SJSA1 (cell line): ENCODE measurements around the gene NAV2. TPM values are rescaled to one million over a fixed set of nuclear protein-coding genes. Genes with fewer than 3 reads are reported as not detected.

Source experiments
- DNase-seq, 2 experiments: peaks; one replicate each; pipeline ENCODE4 v3.0.0-alpha.2; 2015 to 2020; ENCODE audit warnings: low spot score in 2 of 2, low read depth in 1 of 2
- H3K27ac ChIP-seq: fragments of 250-450 bp; sonication (Bioruptor Pico); 2 replicates; pipeline ENCODE4 v1.5.1; 2020; ENCODE audit warnings: mild to moderate bottlenecking, moderate library complexity
- H3K27me3 ChIP-seq: fragments of 250-450 bp; sonication (Bioruptor Pico); replicated peaks from 2 replicates; pipeline ENCODE4 v1.5.1; 2020; ENCODE audit warnings: mild to moderate bottlenecking, moderate library complexity
- H3K36me3 ChIP-seq: fragments of 250-450 bp; sonication (Bioruptor Pico); 2 replicates; pipeline ENCODE4 v1.5.1; 2020; ENCODE audit warnings: mild to moderate bottlenecking
- H3K4me1 ChIP-seq: fragments of 250-450 bp; sonication (Bioruptor Pico); replicated peaks from 2 replicates; pipeline ENCODE4 v1.6.1; 2021; ENCODE audit warnings: mild to moderate bottlenecking
- H3K4me3 ChIP-seq: fragments of 250-450 bp; sonication (Bioruptor Pico); 2 replicates; pipeline ENCODE4 v1.5.1; 2020; ENCODE audit warnings: mild to moderate bottlenecking
- H3K9me3 ChIP-seq: fragments of 250-450 bp; sonication (Bioruptor Pico); replicated peaks from 2 replicates; pipeline ENCODE4 v1.5.1; 2020; ENCODE audit warnings: mild to moderate bottlenecking
- total RNA-seq: library from RNA; depleted of rRNA; stranded (reverse); fragments of >200 nt; shearing (Covaris generic); gene quantifications from 2 replicates; pipeline ENCODE4 v1.2.3, GENCODE V29; 2014

Gene NAV2
- total RNA-seq, 1 experiment from 2014 or later, result 2.6 TPM

DNA sequence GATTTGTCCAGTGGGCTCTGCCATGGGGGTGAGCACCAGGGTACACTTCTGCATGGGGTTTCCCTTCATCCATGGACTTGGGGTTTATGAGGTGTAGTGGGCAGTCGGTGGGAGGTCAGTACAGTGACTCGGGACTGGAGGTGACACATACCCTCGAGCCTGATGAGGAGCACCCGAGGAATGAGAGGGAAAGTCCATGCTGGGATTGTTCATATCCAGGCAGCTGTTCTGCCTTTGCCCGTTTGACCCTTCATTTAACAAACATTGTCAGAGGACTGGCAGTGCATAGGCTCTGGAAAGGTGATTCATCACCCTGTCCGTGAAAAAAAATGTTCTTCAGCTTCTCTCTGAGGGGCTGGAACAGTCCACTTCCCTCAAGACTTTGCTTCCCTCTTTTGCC lies 2.7 kb downstream of the NAV2 start:
- peaks cover 6% of the 10 kb centered on the region; the same call in 1 of the 2 replicates for H3K36me3 ChIP-seq
- H3K4me3 ChIP-seq, result peak overlapping the region; percentile 64
- peak; percentile 62 to 72 for DNase-seq
- peak overlapping the region; percentile 61 for H3K27ac ChIP-seq
- H3K4me1 ChIP-seq, result peaks cover 34% of the 10 kb centered on the region
- no peaks in the 10 kb centered on the region for H3K27me3 ChIP-seq
- no peaks in the 10 kb centered on the region for H3K9me3 ChIP-seq

DNA sequence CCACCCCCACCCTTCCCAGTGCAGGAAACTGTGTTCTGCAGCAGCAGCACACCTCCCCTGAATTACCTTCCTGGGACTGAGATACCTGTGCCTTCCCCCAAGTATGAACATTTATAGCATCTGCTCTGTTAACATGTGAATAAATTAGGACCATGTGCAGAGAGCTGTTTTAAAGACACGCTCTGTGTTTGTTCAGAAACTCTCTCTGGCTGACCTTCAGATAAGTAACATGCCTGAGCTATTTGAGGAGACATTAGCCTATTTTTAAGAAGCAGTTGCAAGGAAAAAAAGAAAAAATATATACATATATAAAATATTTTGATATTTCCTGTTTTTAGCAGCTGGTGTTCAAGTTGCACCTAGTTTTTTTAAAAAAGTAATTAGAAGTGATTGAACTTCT lies 5.4 kb downstream of the NAV2 start:
- no peak for DNase-seq
- peaks cover 26% of the 10 kb centered on the region for H3K4me1 ChIP-seq
- peaks cover 10% of the 10 kb centered on the region; the same call in 1 of the 2 replicates for H3K36me3 ChIP-seq

DNA sequence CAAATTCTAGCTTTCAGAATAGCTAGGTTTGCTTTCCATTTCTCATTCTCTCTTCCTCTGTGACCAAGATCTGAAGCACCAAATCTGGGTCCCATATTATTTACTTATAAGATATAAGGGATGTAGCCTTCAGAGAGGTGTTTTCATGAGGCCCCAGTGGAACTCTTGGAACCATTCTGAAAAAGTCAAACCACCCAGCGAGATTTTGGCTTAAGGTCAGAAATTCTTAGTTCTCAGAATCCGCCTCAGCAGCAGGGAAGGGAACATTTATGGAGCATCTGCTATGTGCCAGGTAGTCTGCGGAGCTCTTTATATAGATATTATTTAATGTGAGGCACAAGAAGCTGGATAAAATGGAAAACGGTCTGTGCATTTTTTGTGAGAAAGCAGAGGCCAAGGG lies 6.3 kb downstream of the NAV2 start:
- DNase-seq, result no peak
- no peaks in the 10 kb centered on the region for H3K27me3 ChIP-seq
- H3K27ac ChIP-seq, result no peak overlapping the region
- peaks cover 13% of the 10 kb centered on the region; the same call in 1 of the 2 replicates for H3K36me3 ChIP-seq
- H3K4me3 ChIP-seq, result no peak overlapping the region
- peaks cover 31% of the 10 kb centered on the region for H3K4me1 ChIP-seq
- H3K9me3 ChIP-seq, result no peaks in the 10 kb centered on the region

More for the DNA sequence above, 5.4 kb downstream of the NAV2 start:
- Histone ChIP-seq H3K27ac (no peak overlapping the region), H3K27me3 (no peaks in the 10 kb centered on the region), H3K9me3 (no peaks in the 10 kb centered on the region), H3K4me3 (no peak overlapping the region)

DNA sequence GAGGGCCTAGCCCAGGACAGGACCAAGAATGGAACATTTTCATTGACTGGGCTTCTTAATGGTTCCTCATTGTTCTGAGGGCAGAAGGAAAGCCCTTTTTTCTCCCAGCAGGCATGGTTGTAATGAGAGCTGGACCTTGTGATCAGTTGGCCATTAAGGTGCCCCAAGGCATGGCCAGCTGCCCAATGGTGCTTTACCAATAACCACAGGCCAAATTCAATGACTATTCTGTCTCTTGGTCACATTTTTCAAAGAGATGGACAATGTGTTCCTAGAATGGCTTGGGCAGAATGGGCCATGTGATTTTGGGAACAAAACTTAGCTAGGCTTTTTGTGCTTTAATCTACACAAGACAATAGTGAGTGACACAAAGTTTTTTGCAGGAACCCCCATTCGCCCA lies 7.3 kb downstream of the NAV2 start:
- no peak for DNase-seq
- Histone ChIP-seq H3K4me3 (no peak overlapping the region), H3K9me3 (no peaks in the 10 kb centered on the region), H3K27me3 (no peaks in the 10 kb centered on the region), H3K36me3 (peaks cover 21% of the 10 kb centered on the region; the same call in 1 of the 2 replicates), H3K4me1 (peaks cover 29% of the 10 kb centered on the region), H3K27ac (no peak overlapping the region)

DNA sequence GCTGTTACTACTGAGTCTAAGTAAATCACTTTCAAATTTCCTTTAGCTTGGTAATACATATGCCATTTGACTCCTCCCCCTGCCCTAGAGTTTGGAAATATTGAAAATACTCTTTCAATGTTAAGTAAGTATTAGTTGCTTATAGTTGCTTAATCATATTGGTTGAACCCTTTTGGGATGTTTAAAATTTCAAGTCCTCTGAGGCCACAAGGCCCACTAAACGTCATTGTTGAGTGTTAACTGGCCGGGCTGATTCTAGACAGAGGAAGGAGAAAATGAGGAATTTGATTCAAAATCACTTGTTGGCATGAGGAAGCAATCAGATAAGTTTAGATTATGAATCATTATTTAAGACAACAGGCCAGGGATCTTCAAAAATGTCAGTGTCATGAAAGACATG lies 8.5 kb downstream of the NAV2 start:
- Histone ChIP-seq H3K27ac (no peak overlapping the region), H3K9me3 (no peaks in the 10 kb centered on the region), H3K27me3 (no peaks in the 10 kb centered on the region), H3K4me3 (no peak overlapping the region), H3K36me3 (peaks cover 21% of the 10 kb centered on the region; the same call in 1 of the 2 replicates), H3K4me1 (peaks cover 19% of the 10 kb centered on the region)
- no peak for DNase-seq

DNA sequence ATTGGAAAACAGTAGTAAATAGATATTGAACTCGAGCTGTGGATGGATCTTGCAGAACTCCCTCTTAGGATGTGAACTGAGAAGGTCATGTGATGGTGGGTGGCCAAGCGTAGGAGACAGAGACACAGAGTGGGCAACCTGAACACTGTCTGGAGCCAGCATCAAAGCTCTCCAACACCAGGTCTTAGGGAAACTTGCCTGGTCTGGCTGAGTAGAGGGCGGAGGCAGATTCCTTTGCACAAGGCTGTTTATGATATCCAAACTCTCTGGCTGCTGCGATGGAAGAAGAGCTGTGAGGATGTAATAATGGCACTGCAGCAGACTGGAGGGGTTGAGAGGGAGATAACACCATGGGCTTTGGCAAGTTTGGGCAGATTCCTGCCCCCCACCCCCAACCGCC lies 10.1 kb downstream of the NAV2 start:
- peaks cover 18% of the 10 kb centered on the region for H3K36me3 ChIP-seq
- no peak for DNase-seq
- no peaks in the 10 kb centered on the region for H3K27me3 ChIP-seq
- H3K4me3 ChIP-seq, result no peak overlapping the region
- H3K4me1 ChIP-seq, result peaks cover 19% of the 10 kb centered on the region
- no peak overlapping the region for H3K27ac ChIP-seq
- no peaks in the 10 kb centered on the region for H3K9me3 ChIP-seq

DNA sequence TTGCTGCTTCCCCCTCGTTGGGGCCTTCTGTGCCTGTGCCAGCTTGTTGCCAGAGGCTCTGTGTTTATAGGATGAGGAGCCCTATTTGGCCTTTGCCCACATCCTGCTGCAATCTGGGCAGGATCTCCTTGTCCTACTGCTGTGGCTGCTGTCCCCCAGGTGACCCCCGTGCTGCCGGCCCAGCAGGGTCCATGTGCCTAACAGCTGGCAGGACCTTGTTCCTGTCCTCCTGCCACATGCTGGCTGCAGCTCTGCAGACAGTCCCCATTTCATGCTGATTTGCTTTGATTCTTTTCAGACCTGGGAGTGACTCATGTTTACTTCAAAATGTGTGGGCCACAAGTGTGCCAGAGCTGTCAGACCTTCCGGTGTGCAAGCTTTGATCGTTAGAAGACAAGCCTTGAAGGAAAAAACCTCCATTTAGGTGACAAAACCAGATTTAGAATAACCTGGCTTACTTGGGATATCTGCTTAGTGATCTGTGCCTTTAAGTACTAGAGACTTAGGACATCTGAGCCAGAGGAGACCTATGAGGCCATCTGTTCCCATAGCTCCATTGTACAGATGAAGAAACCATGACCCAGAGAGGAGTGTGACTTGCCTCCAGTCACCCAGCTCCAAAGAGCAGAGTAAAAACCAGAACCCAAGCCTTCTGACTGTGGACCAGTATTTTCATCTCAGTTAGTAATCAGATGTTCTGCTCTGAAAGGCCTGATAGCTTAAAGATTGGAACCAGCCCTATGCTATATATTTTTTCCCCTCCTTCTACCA lies 11.1 kb downstream of the NAV2 start:
- Histone ChIP-seq H3K36me3 (peaks cover 18% of the 10 kb centered on the region), H3K27ac (no peak overlapping the region), H3K27me3 (no peaks in the 10 kb centered on the region), H3K4me1 (peaks cover 19% of the 10 kb centered on the region), H3K4me3 (no peak overlapping the region), H3K9me3 (no peaks in the 10 kb centered on the region)
- peak; percentile 39 to 49 for DNase-seq

DNA sequence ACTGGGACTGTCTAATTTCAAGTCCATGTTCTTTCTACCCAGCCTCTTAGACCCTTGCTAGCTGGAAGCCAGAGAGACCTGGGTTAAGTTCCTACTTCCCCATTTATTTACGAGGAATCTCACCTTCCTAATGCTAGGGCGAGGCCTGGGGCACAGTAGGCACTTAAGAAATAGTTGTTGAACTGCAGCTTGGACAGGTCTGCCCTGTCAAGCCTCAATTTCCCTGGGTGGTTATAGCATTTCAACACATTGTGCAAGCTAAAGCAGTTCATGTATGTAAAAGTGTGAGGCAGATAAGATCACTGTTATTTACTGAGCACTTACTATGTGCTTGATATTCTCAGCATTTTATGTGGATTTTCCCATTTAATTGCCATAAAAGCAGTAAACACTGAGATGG lies 12.1 kb downstream of the NAV2 start:
- no peaks in the 10 kb centered on the region for H3K27me3 ChIP-seq
- peaks cover 15% of the 10 kb centered on the region for H3K36me3 ChIP-seq
- H3K27ac ChIP-seq, result no peak overlapping the region
- no peak for DNase-seq
- no peaks in the 10 kb centered on the region for H3K9me3 ChIP-seq
- H3K4me1 ChIP-seq, result peaks cover 19% of the 10 kb centered on the region
- H3K4me3 ChIP-seq, result no peak overlapping the region

DNA sequence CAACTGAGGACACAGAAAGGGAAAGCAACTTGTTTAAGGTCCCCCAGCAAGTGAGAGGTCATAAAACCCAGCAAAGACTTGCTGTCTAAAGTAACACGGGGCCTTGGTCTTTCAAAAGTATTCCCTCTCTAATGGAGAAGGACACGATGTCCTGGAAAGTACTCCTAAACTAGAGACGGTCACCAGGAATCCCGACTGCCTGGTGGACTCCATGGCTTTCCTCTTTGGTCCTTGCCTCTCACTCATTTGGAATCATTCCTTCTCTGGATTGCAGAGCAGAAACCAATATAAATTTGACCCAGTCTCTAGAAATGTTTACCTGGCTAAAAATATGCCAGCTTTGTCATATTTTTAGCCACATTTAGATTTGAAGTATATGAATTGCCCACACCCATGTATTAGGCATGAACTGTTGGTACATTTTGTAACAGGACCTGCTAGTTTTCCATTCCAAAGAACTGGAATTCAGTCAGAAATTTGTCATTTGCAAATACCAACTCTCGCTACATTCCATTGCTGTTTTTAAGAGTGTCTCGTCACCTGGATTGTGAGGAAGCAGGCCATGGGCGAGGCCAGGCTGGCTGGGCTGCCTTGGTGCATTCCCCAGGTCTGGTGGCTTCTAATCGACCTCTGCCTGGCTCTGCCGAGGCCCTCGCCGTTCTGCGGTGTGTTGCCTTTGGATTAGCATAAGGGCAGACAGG lies 12.9 kb downstream of the NAV2 start:
- Histone ChIP-seq H3K4me3 (no peak overlapping the region), H3K4me1 (peaks cover 19% of the 10 kb centered on the region), H3K9me3 (no peaks in the 10 kb centered on the region), H3K27me3 (no peaks in the 10 kb centered on the region), H3K27ac (no peak overlapping the region), H3K36me3 (peaks cover 15% of the 10 kb centered on the region)
- DNase-seq, result no peak

DNA sequence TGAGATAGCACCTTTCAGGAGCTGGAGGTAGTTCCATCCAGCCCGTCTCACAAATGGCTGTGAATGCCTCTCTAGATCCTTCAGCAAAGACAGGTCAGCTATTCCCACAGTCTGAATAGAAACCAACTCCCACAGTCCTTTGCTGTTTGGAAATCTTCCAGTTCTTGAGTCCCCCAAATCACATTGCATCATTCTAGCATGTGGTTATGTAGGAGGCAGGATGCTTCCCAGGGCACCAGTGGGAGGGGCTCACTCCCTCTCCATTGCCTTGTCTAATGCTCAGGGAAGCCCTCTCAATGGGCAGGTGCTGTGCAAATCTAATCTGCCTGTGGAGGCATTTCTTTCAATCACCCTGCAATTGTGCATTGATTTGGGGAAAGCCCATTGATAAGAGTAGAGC lies 14.6 kb downstream of the NAV2 start:
- Histone ChIP-seq H3K9me3 (no peaks in the 10 kb centered on the region), H3K27me3 (no peaks in the 10 kb centered on the region), H3K4me1 (peaks cover 19% of the 10 kb centered on the region), H3K36me3 (peaks cover 11% of the 10 kb centered on the region), H3K4me3 (no peak overlapping the region), H3K27ac (no peak overlapping the region)
- DNase-seq, result no peak

DNA sequence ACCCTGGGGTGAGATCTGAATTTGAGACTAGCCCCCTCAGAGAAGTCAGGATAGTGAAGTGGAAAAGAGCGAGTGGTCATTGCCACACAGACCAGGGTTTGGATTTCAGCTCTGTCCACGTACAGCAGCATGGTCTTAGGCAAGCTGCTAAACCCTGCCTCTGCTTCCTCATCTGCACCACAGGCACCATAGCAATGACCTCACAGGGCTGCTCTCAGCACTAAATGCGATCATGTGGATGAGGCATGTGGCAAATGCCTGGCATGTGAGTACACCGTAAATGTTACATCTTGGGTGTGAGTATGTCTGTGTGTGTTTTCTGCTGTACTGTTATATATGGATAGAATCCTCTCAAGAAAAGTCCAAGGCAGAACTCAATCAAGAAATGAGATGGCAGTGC lies 15.8 kb downstream of the NAV2 start:
- Histone ChIP-seq H3K4me3 (no peak overlapping the region), H3K36me3 (peaks cover 11% of the 10 kb centered on the region), H3K4me1 (peaks cover 7% of the 10 kb centered on the region), H3K27me3 (no peaks in the 10 kb centered on the region), H3K27ac (no peak overlapping the region), H3K9me3 (no peaks in the 10 kb centered on the region)
- DNase-seq, result no peak

DNA sequence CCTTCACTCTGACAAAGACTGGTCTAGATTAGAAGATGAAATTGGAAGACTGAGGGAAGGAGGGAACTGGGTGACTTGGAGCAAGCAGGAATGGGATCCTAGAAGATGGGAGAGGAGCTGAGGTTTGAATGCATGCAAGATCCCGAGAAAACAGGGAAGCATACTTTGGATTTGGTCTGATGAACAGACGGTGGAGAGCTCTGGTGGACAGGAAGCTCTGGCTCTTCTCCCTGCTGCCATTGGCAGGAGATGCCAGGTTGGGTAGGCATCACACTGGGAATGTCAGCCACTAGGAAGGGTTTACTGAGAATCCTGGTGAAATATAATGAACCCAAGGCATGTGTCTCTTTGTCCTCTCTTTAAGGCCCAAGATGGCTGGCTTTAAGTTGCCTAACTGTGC lies 16.5 kb downstream of the NAV2 start:
- Histone ChIP-seq H3K27me3 (no peaks in the 10 kb centered on the region), H3K4me1 (no peaks in the 10 kb centered on the region; the same call in 1 of the 2 replicates), H3K36me3 (peaks cover 6% of the 10 kb centered on the region), H3K27ac (no peak overlapping the region), H3K9me3 (no peaks in the 10 kb centered on the region), H3K4me3 (no peak overlapping the region)
- DNase-seq, result no peak

DNA sequence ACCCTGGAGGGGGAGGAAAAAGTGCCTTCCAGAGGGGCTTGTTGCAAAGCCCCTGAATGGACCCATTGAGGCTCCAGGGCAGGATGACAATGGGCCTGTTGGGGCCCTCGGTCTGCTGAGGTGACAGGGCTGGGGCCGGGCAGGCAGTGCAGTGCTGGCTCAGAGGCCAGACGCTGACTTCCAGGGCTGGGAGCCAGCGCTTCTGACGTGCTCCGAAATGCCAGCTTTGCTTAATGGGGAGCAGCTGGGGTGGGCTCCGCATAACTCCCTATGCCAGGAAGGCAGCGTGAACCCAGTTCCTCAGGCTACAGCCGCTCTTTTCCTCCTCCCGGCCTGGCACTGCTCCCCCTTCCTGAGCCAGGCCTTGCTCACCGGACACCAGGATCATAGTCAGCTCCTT lies 17.7 kb downstream of the NAV2 start:
- no peak overlapping the region for H3K4me3 ChIP-seq
- no peaks in the 10 kb centered on the region for H3K9me3 ChIP-seq
- no peaks in the 10 kb centered on the region; the same call in none of the 2 replicates for H3K36me3 ChIP-seq
- DNase-seq, result no peak
- no peaks in the 10 kb centered on the region for H3K4me1 ChIP-seq
- no peaks in the 10 kb centered on the region for H3K27me3 ChIP-seq
- no peak overlapping the region for H3K27ac ChIP-seq

DNA sequence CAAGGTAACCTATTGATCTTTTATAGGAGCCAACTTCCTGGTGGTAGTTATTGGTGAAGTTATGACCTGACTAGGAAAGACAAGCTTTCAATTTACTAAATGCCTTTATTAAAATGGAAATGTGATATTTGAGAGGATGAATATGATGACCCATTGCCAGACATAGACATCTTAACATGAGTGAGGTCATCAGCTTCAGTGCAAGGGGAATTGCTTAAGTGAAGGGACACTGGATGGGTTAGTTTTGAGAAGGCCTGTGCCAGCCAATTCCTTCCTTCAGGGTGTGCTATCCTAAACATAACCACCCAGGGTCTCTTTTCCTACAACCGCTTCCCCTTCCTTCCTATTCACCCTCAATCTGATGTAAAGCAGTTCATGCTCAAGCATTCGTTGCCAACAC lies 21.5 kb downstream of the NAV2 start:
- Histone ChIP-seq H3K27me3 (no peaks in the 10 kb centered on the region), H3K9me3 (no peaks in the 10 kb centered on the region), H3K4me1 (no peaks in the 10 kb centered on the region), H3K4me3 (no peak overlapping the region), H3K36me3 (no peaks in the 10 kb centered on the region; the same call in 1 of the 2 replicates), H3K27ac (no peak overlapping the region)
- no peak for DNase-seq
